AG04449 (cell line): Measurements from ENCODE around the gene DHFR2.
A peak's percentile ranks its signal among the peaks of the same experiment; 100 is the strongest.
"Not testable (repeated sequence)": the region's sequence is repeated elsewhere in the genome, so short reads cannot be mapped to it uniquely, and the experiment has no call there.

Experiments used
- CTCF ChIA-PET: fragments of 350-600 bp; formaldehyde crosslinking; extraction: SDS; loops from one replicate; lab custom pipeline; 2021; ENCODE audit warnings: antibody characterized with exemption; lab: Yijun Ruan, JAX
- POLR2A ChIA-PET: fragments of 400-600, 350-600 bp; formaldehyde crosslinking; extraction: SDS; loops from one replicate; lab custom pipeline; 2020; ENCODE audit warnings: antibody characterized with exemption, inconsistent platforms; lab: Yijun Ruan, JAX
- DNase-seq: peaks from one replicate; pipeline ENCODE4 v3.0.0-alpha.2; 2010; ENCODE audit warnings: low read depth, low spot score
- H3K4me3 ChIP-seq: 2 replicates; pipeline ENCODE4 v1.5.1; 2011; ENCODE audit warnings: low read depth, mild to moderate bottlenecking, control low read depth, low read length
- TF ChIP-seq, protein P1 (sequence below): IDR thresholded peaks from one replicate; pipeline ENCODE4 v1.5.1; 2011; ENCODE audit warnings: mild to moderate bottlenecking, moderate library complexity, low read length, control low read depth, inconsistent platforms; ENCODE audit not compliant: insufficient read depth; ENCODE audit errors: missing control alignments

The DHFR2 gene

DNA sequence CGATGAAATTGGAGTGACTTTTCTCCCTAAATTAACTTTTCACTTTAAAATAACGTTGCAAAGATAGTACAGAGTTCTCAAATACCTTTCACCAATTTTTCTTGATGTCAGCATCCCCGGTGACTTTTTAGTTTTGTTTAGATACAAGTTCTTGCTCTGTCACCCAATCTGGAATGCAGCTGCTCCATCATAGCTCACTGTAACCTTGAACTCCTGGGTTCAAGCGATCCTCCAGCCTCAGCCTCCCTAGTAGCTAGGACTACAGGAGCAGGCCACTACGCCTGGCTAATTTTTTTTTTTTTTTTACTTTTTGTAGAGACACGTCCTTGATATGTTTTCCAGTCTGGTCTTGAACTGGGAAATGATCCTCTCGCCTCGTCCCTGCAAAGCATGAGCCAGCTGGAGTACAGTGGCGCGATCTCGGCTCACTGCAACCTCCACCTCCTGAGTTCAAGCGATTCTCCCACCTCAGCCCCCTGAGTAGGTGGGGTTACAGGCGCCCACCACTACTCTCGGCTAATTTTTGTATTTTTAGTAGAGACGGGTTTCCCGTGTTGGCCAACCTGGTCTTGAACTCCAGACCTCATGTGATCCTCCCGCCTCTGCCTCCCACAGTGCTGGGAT, 892 bp upstream of the DHFR2 start:
- peak overlapping the region; percentile 65 for H3K4me3 ChIP-seq
- DNase-seq: no peak
- POLR2A ChIA-PET: interaction anchor here (1.4 to 2.1 kb wide), 2 partner anchors 13 to 42 kb away, joined by 8 read pairs; no protein-coding TSS in a partner anchor
- CTCF ChIA-PET: interaction anchor here (1.1 to 9.0 kb wide), 6 partner anchors 31 to 63 kb away, joined by 3 to 216 read pairs (median 3); no protein-coding TSS in a partner anchor
- TF ChIP-seq, protein P1, sequence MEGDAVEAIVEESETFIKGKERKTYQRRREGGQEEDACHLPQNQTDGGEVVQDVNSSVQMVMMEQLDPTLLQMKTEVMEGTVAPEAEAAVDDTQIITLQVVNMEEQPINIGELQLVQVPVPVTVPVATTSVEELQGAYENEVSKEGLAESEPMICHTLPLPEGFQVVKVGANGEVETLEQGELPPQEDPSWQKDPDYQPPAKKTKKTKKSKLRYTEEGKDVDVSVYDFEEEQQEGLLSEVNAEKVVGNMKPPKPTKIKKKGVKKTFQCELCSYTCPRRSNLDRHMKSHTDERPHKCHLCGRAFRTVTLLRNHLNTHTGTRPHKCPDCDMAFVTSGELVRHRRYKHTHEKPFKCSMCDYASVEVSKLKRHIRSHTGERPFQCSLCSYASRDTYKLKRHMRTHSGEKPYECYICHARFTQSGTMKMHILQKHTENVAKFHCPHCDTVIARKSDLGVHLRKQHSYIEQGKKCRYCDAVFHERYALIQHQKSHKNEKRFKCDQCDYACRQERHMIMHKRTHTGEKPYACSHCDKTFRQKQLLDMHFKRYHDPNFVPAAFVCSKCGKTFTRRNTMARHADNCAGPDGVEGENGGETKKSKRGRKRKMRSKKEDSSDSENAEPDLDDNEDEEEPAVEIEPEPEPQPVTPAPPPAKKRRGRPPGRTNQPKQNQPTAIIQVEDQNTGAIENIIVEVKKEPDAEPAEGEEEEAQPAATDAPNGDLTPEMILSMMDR: no peak

DNA sequence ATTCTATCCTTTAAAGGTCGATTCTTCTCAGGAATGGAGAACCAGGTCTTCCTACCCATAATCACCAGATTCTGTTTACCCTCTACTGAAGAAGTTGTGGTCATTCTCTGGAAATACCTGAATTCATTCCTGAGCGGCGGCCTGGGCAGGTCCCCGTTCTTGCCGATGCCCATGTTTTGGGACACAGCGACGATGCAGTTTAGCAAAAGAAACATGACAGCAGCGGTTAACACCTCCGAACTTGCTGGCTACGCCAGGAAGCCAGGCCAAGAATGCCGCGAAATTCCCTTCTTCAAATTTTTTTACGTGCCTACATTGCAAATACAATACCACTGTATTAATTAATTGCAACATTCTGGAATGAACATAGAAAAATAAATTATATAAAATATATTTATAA, 1.4 kb downstream of the DHFR2 start:
- ChIA-PET POLR2A (no interaction called here), CTCF (interaction anchor here (1.0 to 2.6 kb wide), 4 partner anchors 10 to 57 kb away, joined by 3 to 18 read pairs (median 10); no protein-coding TSS in a partner anchor)
- no peak for DNase-seq
- TF ChIP-seq, protein P1: no peak
- H3K4me3 ChIP-seq: no peak overlapping the region

DNA sequence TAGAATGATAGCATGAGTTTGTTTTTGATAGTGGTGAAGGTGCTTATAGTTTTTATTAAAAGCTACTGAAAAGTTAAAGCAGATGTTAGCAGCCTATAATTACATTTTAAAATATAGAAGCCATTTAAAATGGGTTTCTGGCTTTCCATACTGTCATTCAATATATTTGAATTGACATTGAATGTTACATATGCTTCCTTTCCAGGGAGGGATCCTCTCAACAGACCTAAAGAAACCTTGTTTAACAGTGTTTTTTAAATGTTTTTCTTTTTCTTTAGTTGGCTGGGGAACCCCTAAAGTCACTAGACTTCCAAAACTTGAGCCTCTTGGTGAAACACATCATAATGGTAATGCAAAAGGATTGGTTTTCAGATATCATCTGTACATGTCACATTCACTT, 12.2 kb downstream of the DHFR2 start:
- POLR2A ChIA-PET: interaction anchor here (1.4 kb wide), 1 partner anchor 12 kb away, joined by 8 read pairs; the partner anchor contains the start of genes DHFR2 and NSUN3
- TF ChIP-seq, protein P1: no peak
- DNase-seq: no peak
- H3K4me3 ChIP-seq: no peak overlapping the region
- CTCF ChIA-PET: interaction anchor here (0.9 to 2.5 kb wide), 4 partner anchors 13 to 19 kb away, joined by 3 to 12 read pairs (median 4); no protein-coding TSS in a partner anchor

DNA sequence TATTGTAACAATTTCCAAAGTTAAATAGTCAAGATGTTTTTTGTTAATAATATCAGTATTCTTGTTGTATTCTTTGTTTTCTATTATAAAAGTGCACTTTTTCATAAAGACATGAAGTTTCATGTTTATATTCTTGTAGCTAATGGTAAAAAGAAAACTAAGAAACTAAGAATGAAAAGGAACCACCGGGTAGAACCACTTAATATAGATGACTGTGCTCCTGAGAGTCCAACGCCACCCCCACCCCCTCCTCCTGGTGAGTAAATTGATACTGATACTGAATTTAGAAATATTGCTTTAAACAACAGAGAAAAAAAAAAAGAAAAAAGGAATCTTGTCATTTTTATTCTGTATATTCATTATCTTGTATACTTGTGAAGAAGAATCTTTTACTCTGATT, 13.4 kb downstream of the DHFR2 start:
- TF ChIP-seq, protein P1: no peak
- ChIA-PET POLR2A (no interaction called here), CTCF (interaction anchor here (1.6 to 2.5 kb wide), 2 partner anchors 18 to 20 kb away, joined by 4 to 12 read pairs; no protein-coding TSS in a partner anchor)
- no peak overlapping the region for H3K4me3 ChIP-seq
- DNase-seq: no peak

DNA sequence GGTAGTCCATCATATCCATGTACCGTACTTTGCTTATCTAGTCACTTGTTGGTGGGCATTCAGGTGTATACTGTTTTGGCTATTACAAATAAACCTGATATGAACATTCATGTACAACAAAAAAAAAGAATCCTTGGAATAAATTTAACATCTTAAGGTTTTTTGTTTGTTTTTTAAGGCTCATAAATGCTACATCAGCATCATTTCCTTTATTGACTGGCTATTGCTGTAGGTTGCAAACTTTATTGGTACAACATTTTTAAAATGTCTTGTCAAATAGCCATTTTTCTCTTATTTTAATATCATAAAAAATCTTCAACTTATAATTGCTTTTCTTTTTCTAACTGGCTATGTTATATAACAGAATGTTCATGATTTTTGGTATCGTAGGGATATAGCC, 16.2 kb downstream of the DHFR2 start:
- POLR2A ChIA-PET: no interaction called here
- H3K4me3 ChIP-seq: no peak overlapping the region
- no peak for DNase-seq
- CTCF ChIA-PET: no interaction called here
- TF ChIP-seq, protein P1: no peak

DNA sequence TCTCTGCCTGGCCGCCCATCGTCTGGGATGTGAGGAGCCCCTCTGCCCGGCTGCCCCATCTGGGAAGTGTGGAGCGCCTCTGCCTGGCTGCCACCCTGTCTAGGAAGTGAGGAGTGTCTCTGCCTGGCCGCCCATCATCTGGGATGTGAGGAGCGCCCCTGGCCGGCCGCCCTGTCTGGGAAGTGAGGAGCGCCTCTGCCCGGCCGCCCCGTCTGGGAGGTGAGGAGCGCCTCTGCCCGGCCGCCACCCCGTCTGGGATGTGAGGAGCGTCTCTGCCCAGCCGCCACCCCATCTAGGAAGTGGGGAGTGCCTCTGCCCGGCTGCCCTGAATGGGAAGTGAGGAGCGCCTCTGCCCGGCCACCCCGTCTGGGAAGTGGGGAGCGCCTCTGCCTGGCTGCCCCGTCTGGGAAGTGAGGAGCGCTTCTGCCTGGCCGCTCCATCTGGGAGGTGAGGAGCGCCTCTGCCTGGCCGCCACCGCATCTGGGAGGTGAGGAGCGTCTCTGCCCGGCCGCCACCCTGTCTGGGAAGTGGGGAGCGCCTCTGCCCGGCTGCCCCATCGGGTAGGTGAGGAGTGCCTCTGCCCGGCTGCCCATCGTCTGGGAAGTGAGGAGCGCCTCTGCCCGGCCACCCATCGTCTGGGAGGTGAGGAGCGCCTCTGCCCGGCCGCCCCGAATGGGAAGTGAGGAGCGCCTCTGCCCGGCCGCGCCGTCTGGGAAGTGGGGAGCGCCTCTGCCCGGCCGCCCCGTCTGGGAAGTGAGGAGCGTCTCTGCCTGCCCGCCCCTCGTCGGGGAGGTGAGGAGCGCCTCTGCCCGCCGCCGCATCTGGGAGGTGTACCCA, 18.4 kb downstream of the DHFR2 start:
- POLR2A ChIA-PET, DNase-seq, H3K4me3 ChIP-seq, CTCF ChIA-PET: not testable (repeated sequence)
